ENCODE results near the gene ZBED5. TPM values are rescaled to one million over a fixed set of nuclear protein-coding genes. Genes with fewer than 3 reads are reported as not detected.
A peak's percentile ranks its signal among the peaks of the same experiment; 100 is the strongest.
"Not testable (repeated sequence)": the region's sequence is repeated elsewhere in the genome, so short reads cannot be mapped to it uniquely, and the experiment has no call there.

The ZBED5 gene
- total RNA-seq (2014; rRNA removed; shearing (Covaris generic)): 43.5 and 48.1 TPM in 2 replicates

- peak; percentile 99 for DNase-seq (ENCODE audit: low spot score)
Measured at GRCh38 chr11:10857709-10858438, at the start of gene ZBED5. TSS of gene ZBED5 (minus strand) at chr11:10858053. CDS start at chr11:10854945, 3,108 bp downstream.

DNA sequence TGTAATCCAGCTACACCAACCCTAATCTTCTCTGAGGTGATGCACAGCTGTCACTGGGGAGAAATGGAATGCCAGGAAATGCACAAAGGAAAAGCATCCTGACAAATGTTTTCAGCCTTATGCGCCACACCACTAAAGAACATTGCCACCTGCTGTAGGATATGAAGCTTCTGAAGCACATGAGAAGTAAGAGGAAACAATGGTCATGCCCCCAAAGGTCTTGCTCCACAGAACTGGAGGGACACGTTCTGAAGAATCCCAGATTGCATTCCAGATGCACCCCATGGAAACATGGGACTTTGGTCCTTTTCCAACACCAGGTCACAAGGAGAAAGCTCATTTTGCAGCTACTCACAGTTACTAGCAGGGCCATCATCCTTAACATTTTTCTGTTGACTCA lies 48.7 kb upstream of the ZBED5 start:
- peak; percentile 39 for DNase-seq (ENCODE audit: low spot score)

- no peak for DNase-seq (ENCODE audit: low spot score)
Measured at GRCh38 chr11:10902301-10903063, 44.6 kb upstream of the ZBED5 start.

DNA sequence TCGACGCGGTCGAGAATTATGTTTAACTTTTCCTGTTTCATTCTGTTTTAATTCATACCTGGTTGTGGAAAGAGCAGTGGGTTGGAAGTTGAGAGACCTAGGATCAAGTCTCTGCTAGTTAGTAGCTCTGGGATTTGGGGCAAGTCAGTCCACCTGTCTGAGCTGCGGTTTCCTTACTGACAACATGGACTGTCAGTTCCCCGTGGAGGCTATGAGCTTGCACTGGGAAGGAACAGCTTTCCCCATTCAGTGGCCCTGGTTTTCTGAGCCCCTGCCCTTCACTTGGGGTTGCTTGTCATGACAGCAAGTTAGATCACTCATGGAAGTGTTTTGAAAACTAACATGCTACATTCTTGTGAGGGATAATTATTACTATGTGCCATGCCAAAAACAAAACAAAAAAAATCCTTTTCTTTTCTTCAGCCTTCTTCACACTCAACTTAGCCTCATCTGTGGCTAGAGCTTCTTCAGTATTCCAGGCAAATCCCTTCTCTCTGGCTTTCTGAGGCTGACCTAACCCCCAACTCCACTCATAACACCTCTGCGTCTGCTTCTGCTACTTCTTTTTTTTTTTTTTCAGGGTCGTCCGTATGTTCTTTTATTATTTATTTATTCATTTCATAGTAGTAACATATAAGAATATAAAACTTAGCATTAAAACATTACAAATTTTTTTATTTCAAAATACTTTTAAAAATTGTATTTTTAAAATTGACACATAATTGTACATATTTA lies 43.0 kb upstream of the ZBED5 start:
- peak; percentile 57 for DNase-seq (ENCODE audit: low spot score)

DNA sequence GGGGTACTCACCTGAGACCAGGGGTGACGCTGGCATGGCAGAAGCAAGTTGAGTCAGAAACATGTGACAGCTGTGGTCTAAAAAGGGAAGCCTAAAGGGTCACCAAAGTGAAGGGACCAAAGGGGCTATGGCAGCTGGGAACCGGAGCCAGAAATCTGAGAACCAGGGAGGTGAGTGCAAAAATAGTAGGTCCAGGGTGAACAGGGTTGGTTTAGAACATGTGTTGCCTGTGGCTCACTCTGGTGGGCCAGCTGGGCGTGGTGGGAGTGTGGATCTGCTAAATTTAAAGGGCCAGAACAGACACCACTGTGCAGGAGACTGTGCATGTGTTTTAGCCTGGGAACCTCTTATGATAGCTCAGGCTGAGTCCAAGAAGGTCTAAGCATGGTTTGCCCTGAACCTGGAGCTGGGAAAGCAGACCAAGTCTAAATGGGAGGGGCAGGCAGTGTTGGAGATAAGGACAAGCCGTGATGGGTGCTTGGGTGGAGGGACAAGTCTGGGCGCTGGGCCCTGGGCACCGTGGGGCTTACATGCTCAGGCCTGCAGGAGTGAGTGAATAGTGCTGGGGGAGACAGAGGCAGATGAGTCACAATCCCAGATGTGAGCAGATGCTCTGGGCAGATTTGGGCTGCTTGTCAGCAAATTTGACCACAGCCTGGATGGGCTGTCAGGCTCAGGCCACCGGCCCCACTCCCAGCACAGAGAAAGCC lies 41.4 kb upstream of the ZBED5 start:
- DNase-seq (ENCODE audit: low spot score): no peak

DNA sequence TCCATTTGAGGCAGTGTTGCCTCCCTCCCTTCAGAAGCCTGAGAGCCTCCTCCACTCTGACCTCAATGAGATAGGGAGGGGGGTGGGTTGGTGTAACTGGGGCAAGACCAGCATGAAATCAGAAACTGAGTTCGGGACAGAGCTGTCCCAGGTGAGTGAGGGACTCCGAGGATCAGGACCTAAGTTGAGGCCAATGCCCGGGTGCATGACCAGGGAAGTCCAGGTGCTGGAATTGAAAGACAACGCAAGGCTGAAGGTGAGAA lies 40.8 kb upstream of the ZBED5 start:
- no peak for DNase-seq (ENCODE audit: low spot score)

GRCh38 chr11:10898003-10898762 lies 40.3 kb upstream of the ZBED5 start:
- no peak for DNase-seq (ENCODE audit: low spot score)

GRCh38 chr11:10897150-10897549 lies 39.3 kb upstream of the ZBED5 start:
- no peak for DNase-seq (ENCODE audit: low spot score)

- DNase-seq (ENCODE audit: low spot score): no peak
Measured at GRCh38 chr11:10896493-10896892, 38.6 kb upstream of the ZBED5 start.

GRCh38 chr11:10895285-10895684 lies 37.4 kb upstream of the ZBED5 start:
- no peak for DNase-seq (ENCODE audit: low spot score)

GRCh38 chr11:10894666-10895065 lies 36.8 kb upstream of the ZBED5 start:
- DNase-seq (ENCODE audit: low spot score): no peak

DNA sequence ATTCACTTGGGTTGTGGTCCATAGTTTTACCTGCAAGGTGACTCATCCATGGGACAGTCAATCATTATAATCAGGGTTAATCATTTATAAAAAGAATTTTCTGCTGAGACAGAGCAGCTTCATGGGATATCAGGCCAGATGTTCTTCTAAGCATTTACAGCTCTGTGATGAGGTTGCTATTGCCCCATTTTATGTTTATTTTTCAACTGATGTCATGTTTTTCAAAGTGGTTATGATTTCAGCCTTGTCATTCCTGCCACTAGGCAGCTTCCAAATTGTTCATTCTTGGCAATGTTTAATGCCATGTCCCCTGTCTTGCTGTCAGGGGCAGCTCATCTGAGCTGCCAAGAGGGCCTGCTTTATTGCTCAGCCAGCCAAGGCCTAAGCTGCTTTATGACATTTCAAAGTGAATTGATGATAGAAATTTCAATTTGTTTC lies 35.9 kb upstream of the ZBED5 start:
- DNase-seq (ENCODE audit: low spot score): peak; percentile 20

DNA sequence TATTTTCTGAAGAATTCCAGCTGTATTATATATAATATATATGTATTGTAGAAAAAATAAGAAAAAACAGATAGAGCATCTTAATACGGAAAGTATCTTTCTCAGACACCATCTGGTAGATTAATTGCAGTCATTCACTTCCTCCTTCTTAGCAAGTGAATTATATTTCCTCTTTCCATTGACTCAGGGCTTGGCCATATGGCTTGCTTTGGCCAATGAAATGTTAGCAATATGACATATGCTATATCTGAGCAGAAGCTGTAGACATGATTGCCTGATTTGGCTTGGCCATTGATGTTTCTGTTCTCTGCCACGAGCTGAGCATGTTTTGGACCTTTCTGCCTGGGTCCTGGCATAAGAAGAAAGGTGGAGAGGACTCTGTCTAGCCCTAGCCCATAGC lies 34.4 kb upstream of the ZBED5 start:
- DNase-seq (ENCODE audit: low spot score): no peak

DNA sequence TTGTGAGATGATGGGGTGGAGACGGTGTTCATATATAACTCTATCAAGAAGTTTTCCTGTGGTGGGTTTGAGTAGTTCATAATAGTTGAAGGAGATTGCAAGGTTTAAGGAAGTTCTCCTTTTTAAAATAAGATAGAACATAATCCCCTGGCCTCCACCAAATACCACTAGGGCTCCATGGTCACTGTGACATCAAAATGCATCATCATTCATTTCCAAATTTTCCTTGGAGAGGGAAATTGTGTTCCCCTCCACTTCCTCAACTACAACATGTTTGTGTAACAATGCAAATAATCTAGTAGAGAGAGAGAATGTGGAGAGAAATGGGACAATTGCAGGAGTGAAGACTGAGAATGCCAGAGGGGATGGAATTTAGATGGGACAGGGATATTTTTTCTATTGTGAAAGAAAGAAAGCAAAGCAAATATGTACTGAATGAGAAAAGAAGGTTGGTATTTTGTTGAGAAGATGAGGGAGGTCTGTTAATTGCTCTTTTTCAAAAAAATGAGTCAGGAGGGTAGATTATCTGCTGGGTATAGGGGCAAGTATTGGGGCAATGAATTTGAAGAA lies 33.4 kb upstream of the ZBED5 start:
- DNase-seq (ENCODE audit: low spot score): no peak

GRCh38 chr11:10890083-10890482 lies 32.2 kb upstream of the ZBED5 start:
- DNase-seq (ENCODE audit: low spot score): not testable (repeated sequence)

DNA sequence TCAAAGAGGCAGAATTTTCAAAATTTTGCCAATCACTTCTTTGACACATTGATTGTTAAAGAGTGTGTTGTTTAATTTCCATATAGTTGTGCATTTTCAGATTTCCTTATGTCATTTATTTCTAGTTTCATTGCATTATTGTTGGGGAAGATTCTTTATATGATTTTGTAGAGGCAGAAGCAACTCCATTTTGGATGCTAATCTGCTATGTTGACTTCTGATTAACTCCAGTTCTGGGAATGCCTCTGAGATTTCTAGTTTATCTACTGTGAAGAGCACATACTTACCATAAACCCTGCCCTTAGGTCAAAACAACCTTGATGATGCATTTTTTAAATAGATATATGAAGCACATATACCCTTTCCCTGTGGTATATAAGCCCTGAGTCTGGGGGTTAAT lies 29.5 kb upstream of the ZBED5 start:
- no peak for DNase-seq (ENCODE audit: low spot score)

GRCh38 chr11:10886652-10887250 lies 28.9 kb upstream of the ZBED5 start:
- DNase-seq (ENCODE audit: low spot score): no peak

DNA sequence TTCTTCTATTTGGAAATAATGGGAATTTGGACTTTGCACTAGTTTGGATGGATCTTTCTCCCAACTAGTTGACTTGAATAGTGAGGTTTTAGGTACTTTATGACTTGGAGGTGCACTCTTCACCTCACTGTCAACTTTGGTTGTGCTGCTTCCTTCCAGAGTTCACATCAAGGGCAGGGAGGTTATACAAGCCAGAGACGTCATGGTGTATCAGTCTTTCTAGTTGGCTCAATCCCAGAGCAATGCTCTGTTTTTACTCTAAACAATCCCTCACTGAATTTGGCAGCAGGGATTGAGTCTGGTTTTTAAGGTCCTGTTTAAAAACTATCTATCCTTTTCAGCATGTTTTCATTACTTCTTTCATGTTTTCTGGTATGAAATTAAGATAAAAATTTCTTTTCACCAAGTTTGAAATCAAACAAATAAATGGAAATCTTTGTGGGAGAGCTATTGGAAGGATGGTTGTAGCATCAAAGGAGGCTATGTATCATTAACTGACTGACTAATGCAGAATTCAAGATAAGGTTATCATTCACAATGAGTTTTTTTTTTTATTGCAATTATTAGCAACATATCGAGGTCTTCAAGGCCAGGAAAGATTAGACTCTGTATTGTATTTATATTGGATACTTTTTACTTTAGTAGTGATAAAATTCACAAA lies 28.0 kb upstream of the ZBED5 start:
- DNase-seq (ENCODE audit: low spot score): no peak

DNA sequence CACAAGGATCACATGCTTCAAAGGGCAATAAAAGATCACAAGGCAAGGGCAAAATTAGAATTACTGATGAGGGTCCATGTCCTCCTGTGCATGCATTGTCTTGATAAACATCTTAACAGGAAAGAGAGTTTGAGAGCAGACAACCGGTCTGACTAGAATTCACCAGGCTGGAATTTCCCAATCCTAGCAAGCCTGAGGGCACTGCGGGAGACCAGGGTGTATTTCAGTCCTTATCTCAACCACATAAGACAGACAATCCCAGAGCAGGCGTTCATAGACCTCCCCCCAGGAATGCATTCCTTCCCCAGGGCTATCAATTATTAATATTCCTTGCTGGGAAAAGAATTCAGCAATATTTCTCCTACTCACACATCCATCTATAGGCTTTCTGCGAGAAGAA lies 26.4 kb upstream of the ZBED5 start:
- not testable (repeated sequence) for DNase-seq (ENCODE audit: low spot score)

DNA sequence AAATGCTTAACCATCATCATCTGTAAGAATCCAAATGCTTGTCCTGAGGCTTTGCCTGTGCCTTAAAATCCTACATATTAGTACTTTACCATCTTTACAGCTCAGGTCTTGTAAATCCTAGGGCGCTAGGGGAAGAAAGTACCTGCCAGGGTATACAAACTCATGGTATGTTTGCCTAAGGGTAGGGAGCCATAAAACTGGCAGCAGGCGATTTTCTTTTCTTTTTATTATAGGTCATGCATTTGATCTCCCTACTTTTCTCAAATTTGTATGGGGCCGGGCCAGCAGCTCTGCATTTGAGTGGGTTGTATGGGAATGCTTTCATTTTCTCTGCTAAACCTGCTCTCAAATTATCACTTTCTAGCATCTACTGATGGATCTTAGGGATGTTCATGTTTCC lies 24.0 kb upstream of the ZBED5 start:
- DNase-seq (ENCODE audit: low spot score): no peak

All from H4 (cell line).